ENCODE results near the gene SYTL4.
"Not testable (repeated sequence)": the region's sequence is repeated elsewhere in the genome, so short reads cannot be mapped to it uniquely, and the experiment has no call there.

Gene SYTL4

DNA sequence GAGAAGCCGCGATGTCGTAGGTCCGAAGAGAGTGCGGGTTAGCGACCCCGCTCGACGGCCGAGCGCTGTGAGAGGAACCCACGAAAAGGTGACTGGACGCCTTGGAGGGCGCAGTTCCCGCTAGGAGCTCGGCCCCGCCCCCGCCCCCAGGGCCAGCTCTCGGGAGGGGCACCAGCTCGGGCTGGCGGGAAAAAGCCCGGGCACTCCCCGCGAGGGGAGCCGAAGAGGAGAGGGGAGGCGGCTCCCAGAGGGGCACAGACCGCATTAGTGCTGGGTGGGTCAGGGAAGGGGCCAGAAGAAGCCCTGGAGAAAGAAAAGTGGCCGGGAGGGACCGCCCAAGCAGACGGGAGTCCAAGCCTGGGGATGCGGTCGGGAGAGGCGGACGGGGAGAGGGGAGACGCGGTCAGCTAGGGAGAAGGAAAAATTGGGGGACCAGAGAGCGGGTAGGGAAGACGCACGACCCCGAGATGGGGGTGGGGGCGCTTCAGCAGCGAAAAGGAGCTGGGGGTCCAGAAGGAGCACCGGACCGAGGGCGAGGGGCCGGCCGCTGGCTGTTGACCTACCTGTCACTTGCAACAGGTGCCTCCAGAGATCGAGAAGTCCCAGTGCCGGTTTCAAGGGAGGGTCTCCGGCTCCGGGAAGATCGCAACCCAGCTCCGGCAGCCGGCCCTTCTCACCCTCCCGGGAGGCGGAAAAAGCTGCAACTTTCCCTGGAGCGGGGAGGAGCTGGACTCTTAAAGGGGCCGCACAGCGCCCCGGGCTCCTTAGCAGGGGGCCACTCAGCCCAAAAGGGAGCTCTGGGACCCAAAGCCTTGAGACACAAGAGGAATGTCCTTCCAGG is at the start of gene SYTL4:
SYTL4 (minus strand) TSS at position 681 of the 841 bp plus-strand sequence. CDS start 30,084 bp downstream, outside the sequence.
- DNase-seq = peak; percentile 68

DNA sequence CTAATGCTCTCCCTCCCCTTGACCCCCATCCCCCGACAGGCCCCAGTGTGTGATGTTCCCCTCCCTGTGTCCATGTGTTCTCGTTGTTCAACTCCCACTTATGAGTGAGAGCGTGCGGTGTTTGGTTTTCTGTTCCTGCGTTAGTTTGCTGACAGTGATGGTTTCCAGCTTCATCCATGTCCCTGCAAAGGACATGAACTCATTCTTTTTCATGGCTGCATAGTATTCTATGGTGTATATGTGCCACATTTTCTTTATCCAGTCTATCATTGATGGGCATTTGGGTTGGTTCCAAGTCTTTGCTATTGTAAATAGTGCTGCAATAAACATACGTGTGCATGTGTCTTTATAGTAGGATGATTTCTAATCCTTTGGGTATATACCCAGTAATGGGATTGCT is 37.5 kb upstream of the SYTL4 start:
- not testable (repeated sequence) for DNase-seq

DNA sequence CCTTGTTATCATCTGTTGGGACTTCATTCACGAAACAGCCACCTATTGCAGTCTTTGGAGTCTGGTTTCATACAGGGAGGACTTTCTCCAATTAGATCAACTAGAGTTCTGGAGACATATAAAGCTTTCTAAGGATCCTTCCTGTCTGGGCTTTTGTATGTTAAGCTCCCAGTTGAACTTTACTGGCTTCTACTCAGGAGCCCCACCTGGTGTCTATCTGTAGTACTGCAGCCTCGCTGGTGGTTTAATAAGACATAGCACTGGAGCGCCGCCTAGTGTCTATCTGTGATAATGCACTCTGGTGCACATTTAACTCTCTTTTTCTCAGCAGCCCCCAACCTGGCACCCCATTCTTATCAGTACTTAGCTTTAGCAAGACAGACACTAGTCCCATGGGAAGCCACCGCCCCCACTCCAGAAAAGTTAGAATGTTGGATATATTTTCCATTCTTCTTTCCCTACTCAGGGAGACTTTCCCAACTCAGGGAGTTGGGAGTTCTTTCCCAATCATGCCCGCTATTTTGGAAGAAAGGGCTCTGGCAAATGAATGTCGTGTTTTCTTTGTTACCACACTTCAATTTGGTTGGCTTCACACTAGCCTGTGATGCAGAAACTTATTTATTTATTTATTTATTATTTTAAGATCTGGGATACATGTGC is 36.9 kb upstream of the SYTL4 start:
- DNase-seq = peak; percentile 90

DNA sequence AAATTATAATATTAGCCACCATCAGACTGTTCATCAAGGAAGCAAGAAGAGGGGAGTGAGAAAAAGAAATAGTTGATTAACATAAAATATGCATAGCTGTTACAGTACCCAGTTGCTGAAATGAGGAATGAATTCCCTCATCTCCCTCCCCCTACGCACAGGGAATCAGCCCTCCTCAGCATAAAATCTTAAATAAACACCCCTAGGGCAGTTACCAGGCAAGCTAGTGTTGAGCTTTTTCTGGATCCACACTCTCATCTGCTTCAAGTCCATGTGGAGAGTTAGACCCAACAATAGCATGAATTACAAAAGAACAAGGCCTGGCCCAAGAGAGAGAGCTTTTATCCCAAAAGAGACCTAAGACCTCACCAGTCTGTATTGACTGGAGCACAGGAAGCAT is 19.0 kb upstream of the SYTL4 start:
- no peak for DNase-seq

DNA sequence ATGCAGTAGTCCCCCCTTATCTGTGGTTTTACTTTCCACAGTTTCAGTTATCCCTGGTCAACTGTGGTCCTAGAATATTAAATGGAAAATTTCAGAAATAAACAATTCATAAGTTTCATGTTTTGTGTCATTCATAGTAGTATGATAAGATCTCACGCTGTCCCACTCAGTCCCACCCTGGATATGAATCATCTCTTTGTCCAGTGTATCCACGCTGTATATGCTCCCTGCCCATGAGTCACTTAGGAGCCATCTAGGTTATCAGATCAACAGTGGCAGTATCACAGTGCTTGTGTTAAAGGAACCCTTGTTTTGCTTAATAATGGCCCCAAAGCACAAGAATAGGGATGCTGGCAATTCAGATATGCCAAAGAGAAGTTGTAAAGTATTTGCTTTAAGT is 16.2 kb upstream of the SYTL4 start:
- DNase-seq = peak; percentile 52

GRCh38 chrX:100747703-100748102 is 15.8 kb upstream of the SYTL4 start:
- DNase-seq = no peak

GRCh38 chrX:100747090-100747489 is 15.2 kb upstream of the SYTL4 start:
- peak; percentile 34 for DNase-seq

- DNase-seq = peak; percentile 36
These were observed 14.1 kb upstream of the SYTL4 start for GRCh38 chrX:100745806-100746537.

DNA sequence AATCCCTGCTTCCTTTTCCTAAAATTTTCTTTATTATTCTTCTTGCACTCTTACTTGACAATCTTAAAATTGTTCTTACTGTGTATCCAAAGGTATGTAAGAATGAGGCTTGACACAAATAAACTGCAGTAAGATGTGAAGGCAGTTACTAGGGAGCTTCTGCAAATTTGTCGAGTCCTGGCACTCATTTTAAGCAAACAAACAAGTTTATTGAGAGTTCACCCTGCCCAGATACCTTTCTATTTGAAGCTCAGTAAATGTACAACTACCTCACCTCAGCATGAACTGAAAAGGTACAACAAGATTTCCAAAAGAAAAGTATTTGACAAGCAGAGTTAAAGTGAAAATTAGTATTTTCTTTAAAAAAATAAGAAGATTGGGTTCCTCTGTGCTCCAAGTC is 13.3 kb upstream of the SYTL4 start:
- no peak for DNase-seq

DNA sequence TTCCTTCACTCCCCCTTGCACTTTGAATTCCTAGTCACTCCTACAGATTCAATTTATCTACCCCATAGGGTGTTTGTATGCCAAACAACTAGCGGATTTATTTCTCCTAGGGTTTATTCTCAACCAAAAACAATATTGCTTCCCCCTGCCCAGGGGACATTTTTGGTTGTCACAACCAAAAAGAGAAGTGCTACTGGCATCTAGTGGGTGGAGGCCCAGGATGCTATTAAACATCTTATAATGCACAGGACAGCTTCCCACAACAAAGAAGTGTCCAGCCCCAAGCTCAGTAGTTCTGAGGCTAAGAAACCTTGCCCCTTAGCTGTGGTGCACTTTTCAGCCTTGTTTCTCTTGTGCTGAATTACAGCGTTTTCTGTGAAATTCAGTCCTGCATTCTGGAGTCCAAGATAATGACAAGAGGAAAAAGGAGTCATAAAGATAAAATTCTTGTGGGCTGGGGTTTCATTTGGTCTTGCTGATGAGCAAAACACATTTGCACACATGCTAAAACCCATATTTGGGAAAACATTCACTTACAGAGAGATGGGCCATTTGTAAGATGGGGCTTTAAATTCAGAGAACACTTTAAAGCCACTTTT is 11.2 kb upstream of the SYTL4 start:
- DNase-seq = peak; percentile 91

GRCh38 chrX:100724006-100724405 is 7.9 kb downstream of the SYTL4 start:
- DNase-seq = not testable (repeated sequence)

DNA sequence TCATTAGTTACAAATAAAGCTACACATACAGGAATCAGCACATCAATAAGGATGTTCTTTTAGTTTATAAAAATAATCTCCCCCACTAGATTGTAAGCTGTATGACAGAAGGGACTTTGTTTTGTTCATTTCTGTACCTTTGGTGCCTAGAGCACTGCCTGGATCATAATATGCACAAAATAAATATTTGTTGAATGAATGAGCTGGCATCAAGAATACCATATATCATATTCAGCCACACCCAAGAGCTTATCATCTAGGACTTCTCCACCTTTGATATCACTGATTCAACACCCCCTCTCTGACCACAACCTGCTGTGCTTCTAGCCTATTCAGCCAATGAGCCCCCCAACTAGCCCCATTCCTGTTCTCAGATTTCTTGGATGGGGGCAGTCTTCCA is 10.6 kb downstream of the SYTL4 start:
- DNase-seq = no peak

DNA sequence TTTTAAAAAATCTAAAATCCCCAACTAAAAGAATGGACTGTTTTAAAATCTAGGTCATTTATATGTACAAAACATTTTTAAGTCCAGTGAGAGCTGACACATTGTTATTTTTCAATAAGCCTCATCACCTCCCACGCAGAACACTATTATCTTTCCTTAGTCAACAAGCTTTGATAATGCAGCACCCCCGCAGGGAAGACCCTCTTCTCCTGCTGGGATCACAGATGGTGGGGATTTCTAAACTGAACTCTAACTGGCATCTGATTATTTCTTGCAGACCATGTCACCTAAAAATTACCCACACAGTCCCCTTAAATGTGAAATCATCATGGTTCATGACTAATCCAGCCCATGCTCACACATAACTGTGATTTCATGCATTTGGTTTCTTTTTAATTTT is 11.6 kb downstream of the SYTL4 start:
- no peak for DNase-seq

- no peak for DNase-seq
These were observed 12.8 kb downstream of the SYTL4 start for GRCh38 chrX:100719139-100719538.

GRCh38 chrX:100717363-100717762 is 14.6 kb downstream of the SYTL4 start:
- no peak for DNase-seq

GRCh38 chrX:100710816-100711215 is 21.1 kb downstream of the SYTL4 start:
- no peak for DNase-seq

GRCh38 chrX:100704581-100705203 is 27.2 kb downstream of the SYTL4 start:
- DNase-seq = no peak

GRCh38 chrX:100700809-100701208 is 31.1 kb downstream of the SYTL4 start:
- DNase-seq = no peak

GRCh38 chrX:100698551-100698950 is 33.4 kb downstream of the SYTL4 start:
- DNase-seq = peak; percentile 53

DNA sequence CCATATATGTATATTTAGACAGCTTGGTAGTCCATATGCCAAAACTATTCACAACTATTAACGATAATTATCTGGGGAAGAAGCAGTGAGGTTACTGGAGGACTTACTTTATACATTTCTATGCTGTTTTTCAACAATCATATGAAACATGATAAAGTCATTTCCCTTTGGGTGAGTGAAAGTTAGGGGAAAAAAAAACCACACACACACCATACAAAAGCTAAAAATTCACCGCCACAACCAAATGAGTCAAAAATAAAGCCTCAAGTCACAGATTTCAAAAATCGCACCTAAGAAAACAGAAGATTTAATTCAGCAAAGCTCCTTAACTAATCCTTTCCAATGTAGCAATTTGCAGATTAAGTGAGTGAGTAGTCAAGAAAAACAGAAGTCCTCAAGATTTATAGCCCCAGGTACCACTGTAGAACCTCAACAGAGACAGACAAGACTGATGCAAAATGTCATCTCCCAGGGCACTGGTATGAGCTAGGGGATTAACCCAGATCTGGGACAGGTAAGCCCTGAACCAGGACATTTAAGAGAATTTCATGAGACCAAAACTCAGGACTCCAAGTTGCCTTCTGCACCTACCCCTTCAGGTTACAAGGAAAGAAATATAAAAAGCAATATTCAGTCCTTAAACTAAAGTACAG is 35.1 kb downstream of the SYTL4 start:
- DNase-seq = no peak

DNA sequence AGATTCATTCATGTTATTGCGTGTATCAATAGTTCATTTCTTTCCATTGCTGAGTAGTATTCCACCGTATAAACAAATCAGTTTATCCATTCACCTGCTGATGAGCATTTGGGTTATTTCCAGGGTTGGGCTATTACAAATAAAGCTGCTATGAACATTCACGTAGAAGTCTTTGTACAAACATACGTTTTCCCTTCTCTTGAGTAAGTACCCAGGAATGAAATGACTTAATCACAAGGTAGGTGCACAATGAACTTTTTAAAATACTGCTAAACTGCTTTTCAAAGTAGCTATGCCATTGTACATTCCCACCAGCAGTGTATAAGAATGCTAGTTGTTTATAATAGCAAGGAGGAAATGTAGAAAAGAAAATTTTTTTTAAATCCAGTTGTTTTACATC is 35.9 kb downstream of the SYTL4 start:
- DNase-seq = no peak

GRCh38 chrX:100695302-100695701 is 36.6 kb downstream of the SYTL4 start:
- no peak for DNase-seq

All from hematopoietic multipotent progenitor cell treated with erythropoietin and hydrocortisone succinate and interleukin-3 and kit ligand, for 4 days (in vitro differentiated cells).